Heart left ventricle (tissue), 13 donors: ENCODE results near the gene VAC14.

Source experiments
- CTCF ChIP-seq, 12 donors: fragments of 200-600 bp; sonication (generic) in 4 of 12; IDR thresholded peaks; one replicate each; pipeline versions ENCODE4 v1.5.0 to v1.8.0; 2018 to 2022; ENCODE audit warnings: antibody characterized with exemption in 12 of 12, mild to moderate bottlenecking in 5 of 12
- POLR2A ChIP-seq, 2 donors: fragments of 450-650 bp; IDR thresholded peaks; one replicate each; pipeline ENCODE4 v1.6.1; 2017; ENCODE audit warnings: antibody characterized with exemption in 2 of 2, mild to moderate bottlenecking in 2 of 2, moderate library complexity in 2 of 2
- donor health status: ischemic (EF 13 %, LVEDD 7.1; RV severe dilation, severe dysfunction).
- donor health status: DM: no; HTN: yes; CAD: no.
- donor health status: DM: no; HTN: no; CAD: no.
- donor health status: ischemic (EF 25% LVEDD 6.9; RV normal size, moderate dysfunction).
- donor health status: ischemic (EF 25% LVEDD 5.7; RV mildly dilated, moderate dysfunction).
- donor health status: ischemic (EF 35%, LVEDD 5.7; RV mildly dilated, moderate dysfunction).
- donor health status: nonischemic (EF 11% LVEDD 7.7; RV severe dilation, severe dysfunction).
- donor health status: DM: yes; HTN: yes; CAD: no.
- donor health status: PGD.
- donor health status: ischemic (EF 29% LVEDD 5.4; RV normal size, mild dysfunction).
- donor health status: nonischemic (EF 23%, LVEDD 6.1; RV moderate dilation, normal function).

- TF ChIP-seq CTCF (IDR thresholded peaks at IDR 0.05) = no peak
- TF ChIP-seq POLR2A (IDR thresholded peaks at IDR 0.05) = no peak
Measured at GRCh38 chr16:70714581-70715054, 86.3 kb downstream of the VAC14 start.
